ENCODE results near the gene IMPDH2.

Gene IMPDH2

DNA sequence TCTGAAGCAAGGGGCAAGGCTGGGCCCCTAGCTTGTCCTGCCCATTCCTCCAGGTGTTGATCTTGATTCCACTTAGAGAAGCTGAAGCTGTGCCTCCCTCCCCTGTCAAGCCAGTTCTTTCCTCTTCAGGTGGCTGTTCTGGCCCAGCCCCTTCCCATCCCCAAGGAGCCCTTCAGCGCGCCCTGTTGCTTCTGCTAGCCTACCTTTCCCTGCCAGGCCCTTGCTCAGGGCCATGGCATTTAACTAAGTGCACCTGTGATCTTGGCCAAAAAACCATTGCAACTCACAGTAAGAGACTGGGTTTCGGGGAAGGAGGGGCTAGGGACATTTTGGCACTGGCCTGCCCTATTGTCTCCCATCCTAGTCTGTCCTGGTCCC lies 23.9 kb downstream of the IMPDH2 start:
- DNase-seq, result no peak

DNA sequence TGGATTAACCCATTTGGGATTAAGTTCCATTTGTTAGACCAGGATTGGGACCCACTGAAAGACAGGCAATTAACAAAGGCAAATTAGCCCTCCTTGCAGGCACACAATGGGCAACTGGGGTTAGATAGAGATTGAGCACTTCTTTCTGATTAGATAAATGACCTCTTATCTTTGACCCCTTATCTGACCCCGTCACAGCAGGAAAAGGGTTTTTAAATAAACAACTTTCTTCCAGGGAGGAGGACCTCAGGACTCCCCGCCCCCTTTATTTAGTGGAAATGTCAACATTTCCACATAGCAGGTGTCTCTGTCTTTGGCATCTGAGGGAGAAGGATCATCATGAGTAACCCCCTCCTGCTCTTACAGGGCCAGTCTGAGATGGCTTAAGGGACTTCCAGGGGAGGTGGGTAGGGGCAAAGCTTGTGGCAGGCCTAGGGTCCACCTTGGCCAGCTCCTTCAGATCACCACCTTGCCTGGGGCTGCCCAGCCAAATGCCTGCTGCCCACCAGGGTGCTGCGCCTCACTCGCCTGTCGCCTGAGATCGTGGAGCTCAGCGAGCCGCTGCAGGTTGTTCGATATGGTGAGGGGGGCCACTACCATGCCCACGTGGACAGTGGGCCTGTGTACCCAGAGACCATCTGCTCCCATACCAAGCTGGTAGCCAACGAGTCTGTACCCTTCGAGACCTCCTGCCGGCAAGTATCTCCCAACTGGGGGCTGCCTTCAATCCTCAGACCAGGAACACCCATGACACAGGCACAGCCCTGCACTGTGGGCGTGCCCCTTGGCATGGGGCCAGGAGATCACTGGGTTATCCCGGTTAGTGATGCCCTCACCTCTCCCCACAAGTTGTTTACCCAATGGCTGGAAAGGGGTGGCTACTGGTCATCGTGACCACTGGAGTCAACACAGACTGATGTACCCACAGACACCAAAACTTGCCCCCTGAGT lies 24.6 kb downstream of the IMPDH2 start:
- DNase-seq, result no peak

DNA sequence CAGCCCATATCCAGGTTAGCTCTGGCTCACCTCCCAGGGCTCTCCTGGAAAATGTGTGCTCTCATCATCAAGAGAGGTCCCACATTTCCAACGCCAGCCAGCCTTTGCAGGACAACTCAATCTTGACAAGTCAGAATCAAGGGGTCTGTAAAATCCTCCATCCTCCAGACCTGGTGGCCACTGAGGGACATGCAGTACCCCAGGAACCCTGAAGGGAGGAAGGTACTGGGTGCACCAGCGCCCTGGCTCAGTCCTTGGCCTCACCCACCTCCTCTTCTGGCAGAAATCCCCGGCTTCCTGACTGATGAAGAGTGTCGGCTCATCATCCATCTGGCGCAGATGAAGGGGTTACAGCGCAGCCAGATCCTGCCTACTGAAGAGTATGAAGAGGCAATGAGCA lies 28.0 kb downstream of the IMPDH2 start:
- DNase-seq, result no peak

DNA sequence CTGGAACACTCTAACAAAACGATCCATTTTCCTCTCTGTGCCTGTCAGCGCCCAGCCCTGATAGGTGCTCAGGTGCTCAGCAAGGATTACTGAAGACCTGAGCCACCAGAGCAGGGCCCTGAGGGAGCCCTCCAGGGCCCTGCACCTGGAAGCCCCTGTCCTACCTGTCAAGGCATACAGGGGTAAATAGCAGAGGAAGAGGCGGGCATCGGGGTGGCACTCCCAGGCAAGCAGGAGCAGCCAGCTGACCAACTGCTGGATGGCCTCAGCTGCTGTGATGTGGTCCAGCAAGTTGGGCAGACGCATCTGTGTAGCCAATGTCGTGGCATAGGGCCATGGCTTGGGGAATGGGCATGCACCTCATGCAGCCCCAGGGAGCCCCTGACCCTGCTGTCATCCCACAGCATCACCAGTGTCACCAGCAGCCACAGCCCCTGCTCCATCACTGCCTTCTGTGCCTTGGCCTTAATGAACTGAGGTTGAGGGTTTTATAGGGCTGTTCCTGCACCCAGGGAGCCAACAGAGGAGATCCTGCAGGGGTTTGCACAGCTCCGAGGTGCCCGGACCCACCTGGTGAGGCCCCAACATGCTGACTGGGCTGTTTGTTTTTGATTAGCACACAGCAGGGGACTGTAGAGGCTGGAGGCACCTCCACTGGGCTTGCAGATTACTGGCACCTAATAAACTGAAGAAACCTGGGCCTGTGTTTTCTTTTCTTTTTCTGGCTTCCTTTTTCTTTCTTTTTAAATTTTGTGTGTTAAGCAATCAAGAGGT lies 29.9 kb downstream of the IMPDH2 start:
- DNase-seq, result no peak

DNA sequence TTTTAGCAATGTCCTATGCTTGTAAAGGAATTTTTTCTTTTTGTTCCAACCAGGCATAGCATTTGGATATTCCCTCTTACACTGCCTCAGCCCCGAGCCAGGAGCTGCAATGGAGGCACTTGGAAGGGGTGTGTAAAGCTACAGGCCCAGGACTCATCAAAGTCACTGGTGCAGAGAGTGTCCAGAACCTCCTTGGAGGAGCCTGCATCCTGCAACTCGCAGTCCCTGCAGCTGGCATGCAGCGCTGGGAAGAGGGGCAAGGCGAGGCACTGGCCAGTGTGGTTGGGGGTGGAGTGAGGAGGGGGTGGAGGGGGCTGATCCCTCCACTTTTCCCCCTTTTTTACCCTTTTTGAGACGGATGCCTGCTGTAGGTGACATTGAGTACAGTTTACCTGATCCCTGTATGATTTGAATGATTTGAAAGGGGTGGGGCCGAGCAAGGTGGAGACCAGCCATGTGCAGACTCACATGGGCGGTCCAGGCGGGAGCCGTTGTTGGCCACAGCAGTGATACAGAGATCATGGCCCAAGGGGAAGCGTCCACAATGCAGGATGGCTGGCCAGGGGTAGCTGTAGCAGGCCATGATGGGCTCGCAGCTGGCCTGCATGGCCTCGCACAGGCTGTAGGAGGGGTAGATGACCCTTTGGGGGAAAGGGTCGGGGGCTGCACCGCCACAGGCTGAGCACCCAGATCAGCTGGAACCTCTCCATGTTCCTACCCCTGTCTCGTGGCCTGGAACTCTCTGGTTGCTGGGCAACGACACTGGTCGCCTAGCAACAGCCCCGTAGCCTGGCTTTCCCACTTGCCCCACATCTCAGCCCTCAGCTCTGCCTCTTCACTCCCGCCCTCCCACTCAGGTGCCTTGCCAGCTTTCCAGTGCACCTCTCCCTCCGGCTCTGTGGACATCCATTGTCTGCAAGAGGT lies 31.2 kb downstream of the IMPDH2 start:
- no peak for DNase-seq

DNA sequence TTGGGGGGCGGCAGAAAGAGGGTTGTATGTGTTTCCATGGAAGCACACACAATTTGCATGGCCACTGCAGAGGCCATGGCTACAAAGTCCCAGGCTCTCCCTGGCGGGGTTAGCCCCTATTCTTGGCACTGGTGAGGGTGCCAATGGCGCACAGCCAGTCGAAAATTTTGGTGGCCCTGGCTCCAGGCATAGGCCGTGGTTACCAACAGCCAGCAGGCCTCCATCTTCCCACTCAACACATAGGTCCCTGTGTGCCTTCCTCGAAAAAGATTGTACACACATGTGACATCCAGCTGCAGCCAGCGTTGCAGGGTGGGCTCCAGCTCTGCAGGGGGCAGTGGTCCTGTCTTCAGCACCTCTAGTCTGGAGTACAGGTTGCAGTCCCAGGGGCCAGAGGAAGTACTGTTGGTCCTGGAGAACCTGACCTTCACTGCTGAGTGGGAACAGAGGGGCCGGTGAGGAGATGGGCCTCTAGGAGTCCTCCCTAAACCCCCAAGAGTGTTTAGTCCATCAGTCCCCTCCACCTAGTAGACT lies 32.0 kb downstream of the IMPDH2 start:
- DNase-seq, result no peak

DNA sequence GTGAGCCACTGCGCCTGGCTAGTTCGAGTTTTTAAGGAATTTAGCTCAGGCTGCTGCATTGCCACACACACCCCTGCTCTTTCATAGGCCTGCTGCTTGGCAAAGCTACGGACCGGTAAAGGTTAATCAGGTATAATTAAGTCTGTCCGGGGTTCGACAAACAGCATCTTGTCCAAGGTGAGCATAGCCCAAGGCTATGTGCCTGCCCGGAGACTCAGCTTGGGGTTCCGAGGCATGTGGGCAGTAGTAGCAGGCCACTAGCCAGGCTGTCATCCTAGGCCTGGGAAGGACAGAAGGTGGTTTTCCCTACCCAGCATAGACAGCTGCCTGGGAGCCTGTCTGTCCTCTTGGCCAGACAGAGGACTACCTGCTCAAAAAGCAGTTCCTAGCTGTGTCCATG lies 32.6 kb downstream of the IMPDH2 start:
- DNase-seq, result no peak

DNA sequence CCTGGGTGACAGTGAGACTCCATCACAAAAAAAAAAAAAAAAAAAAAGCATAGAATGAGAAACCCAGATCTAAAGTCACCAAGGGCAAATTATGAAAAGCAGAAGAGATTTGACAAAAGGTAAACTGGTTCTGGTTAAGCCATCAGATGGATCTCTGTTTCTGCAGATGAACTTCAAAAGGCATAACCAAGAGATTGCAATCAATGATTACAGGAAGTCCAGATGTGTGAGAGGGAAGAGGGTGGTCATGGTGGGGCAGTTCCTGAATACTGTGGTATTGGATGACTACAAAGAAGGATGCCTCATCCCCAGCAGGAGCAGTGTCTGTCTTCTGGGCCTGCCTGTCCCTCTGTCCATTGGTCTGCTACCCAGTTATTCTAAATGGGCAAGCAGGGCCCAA lies 35.4 kb downstream of the IMPDH2 start:
- DNase-seq, result no peak

DNA sequence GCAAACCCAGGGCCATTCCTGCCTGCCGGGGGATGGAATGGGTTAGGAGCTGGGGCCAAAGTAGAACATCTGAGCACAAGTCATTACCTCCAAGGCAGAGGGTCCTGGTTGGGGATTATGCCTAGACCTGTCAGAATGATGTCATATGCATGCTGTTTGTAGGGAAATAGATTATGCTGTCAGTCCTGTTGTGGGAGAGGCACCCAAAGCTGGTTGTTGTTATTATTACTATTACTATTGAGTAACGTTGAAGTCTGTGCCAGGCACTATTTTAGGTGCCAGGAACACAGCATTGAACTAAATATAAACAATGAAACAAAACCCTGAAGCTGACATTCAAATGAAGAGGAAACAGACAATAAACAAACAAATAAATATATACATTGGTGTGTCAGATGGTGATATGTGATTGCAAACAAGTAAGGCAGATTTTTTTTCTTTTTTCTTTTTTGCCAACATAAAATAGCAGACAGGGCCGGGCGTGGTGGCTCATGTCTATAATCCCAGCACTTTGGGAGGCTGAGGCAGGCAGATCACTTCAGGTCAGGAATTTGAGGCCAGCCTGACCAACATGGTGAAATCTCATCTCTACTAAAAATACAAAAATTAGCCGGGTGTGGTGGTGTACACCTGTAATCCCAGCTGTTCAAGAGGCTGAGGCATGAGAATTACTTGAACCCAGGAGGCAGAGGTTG lies 37.2 kb downstream of the IMPDH2 start:
- DNase-seq, result no peak

DNA sequence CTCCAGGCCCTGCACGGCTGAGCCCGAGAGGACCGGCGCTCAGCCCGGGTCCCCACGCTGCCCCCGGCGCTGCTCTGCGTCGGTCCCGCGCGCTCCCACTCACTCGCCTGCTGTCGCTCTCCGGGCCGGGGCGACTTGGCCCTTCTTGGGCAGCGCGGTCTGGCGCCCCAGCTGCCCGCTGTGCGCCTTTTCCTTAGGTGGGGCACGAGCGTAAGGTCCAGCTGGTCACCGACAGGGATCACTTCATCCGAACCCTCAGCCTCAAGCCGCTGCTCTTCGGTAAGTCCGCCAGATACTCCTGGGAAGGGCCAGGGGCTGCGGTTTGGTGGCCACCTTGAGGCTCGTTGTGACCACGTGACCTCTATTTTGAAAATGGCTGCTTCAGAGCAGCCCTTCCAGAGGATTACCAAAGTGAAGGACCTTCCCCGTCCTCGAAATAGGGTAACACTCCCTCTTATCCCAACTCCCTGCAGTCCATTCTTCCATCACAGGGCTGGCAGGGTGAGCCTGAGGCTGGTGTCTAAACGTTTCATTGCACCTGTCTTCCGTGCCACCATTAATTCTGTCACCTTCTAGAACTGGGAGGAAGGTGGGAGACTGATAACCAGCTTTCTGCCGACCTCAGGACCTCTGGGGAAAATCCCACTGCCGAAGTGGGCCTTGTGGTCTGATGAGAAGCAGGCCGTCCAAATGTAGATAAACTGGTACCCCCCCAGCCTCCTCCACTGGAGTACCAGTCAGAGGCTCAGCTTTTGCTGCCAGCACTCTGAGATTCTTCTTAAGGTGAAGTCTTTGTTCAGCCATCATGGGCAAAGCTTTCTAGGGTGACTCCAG lies 38.3 kb downstream of the IMPDH2 start:
- no peak for DNase-seq

DNA sequence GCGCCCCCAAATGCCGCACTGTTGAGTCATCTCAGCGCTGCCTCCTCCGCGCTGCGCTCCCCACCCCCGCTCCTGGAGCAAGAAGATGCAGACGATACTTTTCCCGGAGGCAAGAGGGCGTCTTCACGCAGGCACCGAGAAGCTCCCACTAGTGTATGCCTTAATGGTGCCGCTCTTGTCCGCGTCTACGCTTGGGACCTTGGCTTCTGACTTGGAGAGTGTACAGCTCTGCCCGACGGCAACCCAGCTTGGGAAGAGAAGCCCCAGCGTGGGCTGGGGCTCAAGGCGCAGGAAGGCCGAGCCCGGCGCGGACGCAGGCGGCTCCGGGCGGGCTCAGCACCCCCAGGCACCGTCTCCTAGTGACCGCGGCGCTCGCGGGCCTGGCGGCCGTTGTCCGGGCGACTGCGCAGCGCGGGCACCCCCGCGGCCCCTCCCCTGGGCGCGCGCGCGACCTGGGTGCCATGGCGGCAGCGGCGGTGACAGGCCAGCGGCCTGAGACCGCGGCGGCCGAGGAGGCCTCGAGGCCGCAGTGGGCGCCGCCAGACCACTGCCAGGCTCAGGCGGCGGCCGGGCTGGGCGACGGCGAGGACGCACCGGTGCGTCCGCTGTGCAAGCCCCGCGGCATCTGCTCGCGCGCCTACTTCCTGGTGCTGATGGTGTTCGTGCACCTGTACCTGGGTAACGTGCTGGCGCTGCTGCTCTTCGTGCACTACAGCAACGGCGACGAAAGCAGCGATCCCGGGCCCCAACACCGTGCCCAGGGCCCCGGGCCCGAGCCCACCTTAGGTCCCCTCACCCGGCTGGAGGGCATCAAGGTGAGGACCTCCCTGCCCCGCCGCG lies 39.2 kb downstream of the IMPDH2 start, which contains the start of gene P4HTM:
P4HTM (plus strand) TSS at position 446 of the 840 bp plus-strand sequence; CDS start at position 462, 16 bp downstream.
- peak; percentile 71 for DNase-seq

DNA sequence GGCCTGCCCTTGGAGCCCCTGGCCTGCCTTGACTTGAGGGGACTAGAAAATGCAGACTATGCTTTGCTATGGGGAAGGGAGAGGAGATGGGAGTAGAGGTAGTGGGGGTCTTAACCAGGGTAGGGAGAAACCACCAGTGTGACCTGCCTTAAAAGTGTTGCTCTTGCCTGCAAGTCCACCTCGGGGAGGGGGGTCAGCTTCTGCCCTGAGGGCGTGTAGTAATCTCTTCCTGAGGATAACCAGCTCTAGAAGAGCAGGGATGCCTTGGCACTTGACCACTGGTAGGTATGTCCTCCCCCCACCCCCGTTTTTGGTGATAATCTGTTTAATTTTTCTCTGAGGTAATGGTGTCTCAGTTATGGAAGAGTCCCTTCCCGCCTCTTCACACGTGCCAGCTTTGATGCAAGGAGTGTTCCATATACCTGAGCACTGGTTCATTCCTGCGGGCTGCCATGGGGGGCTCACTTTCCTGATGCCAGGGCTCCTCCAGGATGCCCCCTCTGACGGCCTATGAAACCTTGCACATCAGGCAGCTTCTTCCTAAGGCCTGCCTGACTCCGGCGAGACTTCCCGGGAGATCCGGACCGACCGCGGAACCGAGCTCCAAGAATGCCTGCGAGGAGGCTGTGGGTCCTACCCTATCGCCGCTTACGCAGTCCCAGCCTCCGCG lies 39.9 kb downstream of the IMPDH2 start:
- no peak for DNase-seq

DNA sequence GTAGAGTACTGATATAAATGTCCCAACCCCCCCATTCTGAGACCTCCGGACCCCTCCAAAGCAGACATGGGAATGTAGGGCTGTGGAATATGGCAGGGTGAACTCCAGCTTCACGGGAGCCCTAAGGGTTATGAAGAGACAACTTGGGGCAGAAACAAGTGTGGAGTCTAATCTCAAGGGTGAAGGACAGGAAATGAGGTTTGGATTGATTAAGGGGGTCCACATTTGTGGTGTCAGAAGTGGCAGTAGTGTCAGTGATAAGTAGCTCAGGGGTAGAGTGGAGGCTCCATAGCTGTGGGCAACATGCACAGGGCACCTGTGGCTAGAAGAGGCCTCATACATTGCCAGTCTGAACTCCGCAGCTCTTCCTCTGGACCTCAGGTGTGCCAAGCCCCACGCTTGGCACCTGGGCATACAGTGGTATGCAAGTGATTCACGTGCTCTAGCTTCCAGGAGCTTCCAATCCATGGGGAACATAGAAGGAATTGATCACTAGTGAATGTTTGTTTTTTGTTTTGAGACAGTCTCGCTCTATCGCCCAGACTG lies 43.3 kb downstream of the IMPDH2 start:
- DNase-seq, result no peak

DNA sequence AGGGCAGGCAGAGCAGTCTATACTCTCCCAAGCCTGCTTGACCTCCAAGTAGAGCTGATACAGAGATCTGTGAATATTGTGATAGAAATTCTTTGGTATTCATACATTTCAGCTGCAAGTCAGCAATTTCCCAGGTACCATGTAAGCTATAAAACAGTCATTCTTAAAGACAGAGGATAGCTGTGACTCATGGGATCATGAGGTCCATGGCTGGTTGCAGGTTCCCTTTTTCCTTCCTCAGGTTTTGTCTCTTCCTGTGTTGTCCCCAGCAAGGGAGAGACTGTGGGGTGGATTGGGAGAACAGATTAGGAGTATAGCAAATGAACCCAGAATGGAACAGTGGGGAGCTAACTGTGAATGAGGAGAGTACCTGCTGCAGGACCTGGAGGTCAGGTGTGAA lies 44.5 kb downstream of the IMPDH2 start:
- DNase-seq, result no peak

DNA sequence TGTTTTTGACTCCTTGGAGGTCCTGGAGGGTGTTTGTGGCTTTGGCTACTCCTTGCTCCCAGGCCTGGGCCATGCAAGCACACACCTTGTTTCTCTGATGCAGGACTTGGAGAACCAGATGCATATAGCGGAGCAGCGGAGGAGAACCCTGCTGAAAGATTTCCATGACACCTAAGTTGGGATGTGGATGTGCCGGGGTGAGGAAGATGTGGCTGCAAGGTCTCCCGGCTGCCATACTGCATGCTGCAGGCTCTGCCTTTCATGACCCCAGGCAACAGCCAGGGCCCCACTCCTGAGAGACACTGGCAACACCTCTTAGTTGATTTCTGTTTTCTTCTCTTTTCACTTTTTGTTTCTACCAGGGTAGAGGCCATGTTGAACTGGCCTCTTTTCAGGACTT lies 46.1 kb downstream of the IMPDH2 start:
- no peak for DNase-seq

DNA sequence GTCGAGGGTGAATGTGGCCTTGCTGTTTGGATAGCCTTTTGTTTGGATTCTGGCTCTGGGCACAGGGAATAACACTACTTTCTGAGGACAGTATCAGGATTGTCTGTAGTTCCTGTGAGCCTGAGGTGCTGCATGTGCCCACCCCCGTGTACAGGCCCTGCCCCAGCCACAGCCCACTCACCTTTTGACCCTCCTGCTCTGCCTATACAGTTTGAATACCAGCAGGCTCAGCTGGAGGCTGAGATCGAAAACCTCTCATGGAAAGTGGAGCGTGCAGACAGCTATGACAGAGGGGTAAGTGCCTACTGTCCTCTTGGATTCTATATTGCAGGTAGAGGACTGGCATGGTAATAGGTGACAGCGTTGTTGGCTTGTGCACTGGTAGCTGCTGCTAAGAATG lies 46.5 kb downstream of the IMPDH2 start:
- no peak for DNase-seq

DNA sequence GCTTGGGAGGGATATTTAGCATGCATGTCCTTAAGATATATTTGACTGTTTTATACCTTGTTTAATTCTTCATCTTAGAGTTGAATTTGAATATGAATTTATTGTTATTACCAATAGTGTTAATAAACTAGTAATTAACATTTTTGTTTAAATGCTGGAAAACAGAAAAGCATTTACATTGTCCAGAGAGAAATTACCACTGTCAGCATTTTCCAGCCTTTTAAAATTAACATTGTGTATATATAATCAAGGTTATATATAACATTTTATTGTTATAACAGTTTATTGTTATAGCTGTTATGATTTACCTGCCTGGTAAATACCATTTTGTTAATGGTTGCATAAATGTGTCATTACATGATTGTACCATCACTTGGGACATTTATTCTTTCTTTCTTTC lies 47.2 kb downstream of the IMPDH2 start:
- no peak for DNase-seq

DNA sequence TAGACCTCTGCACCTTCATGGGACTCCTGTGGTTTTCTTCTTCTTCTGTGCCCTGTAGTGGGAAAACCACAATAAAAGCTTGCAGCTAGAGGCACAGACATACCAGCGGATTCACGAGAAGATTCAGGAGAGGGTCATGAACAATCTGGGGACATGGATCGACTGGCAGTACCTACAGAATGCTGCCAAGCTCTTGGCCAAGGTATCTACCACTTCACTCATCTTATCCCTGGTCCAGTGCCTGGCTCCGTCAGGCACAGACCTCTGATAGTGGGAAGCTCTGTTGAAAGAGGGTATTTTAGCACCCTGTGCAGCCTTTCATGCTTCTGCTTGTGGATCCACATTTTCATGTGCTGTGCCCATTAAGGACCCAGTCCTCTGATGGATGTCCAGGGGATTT lies 48.9 kb downstream of the IMPDH2 start:
- DNase-seq, result no peak

DNA sequence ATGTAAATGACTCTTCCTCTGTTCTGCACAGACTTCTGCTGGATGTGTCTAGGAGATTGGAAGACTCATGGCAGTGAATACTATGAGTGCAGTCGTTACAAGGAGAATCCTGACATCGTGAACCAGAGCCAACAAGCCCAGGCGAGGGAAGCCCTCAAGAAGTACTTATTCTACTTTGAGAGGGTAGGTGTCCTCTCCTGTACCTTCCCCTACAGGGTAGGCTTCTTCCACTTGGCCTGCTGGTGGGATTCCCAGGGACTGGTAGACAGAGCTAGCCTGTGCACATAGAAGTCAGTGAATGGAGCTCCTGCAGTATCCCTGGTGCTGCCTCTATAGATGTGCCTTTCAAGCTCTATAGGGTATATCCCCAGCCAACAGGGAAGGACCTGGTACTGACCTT lies 49.7 kb downstream of the IMPDH2 start:
- no peak for DNase-seq
